HEK293 (cell line): ENCODE data around the gene ZNF345.
A peak's percentile ranks its signal among the peaks of the same experiment; 100 is the strongest.

Source experiments
- EGR2 ChIP-seq: fragments of 450-650 bp; formaldehyde crosslinking; IDR thresholded peaks from 2 replicates; pipeline ENCODE4 v1.5.1; 2016; ENCODE audit warnings: low read depth, missing biosample characterization, missing genetic modification characterization
- GFI1B ChIP-seq: fragments of 450-650 bp; formaldehyde crosslinking; IDR thresholded peaks from 2 replicates; pipeline ENCODE4 v1.5.1; 2016; ENCODE audit warnings: missing biosample characterization, missing genetic modification characterization
- GLI2 ChIP-seq: fragments of 450-650 bp; formaldehyde crosslinking; IDR thresholded peaks from 2 replicates; pipeline ENCODE4; 2017; ENCODE audit warnings: missing biosample characterization, missing genetic modification characterization, low read depth, borderline replicate concordance
- HIC1 ChIP-seq: fragments of 450-650 bp; formaldehyde crosslinking; IDR thresholded peaks from 2 replicates; pipeline ENCODE4 v1.5.1; 2016; ENCODE audit warnings: missing biosample characterization, missing genetic modification characterization
- KLF8 ChIP-seq: fragments of 450-650 bp; formaldehyde crosslinking; IDR thresholded peaks from 2 replicates; pipeline ENCODE4 v1.5.1; 2016; ENCODE audit warnings: missing biosample characterization, missing genetic modification characterization
- MYNN ChIP-seq: fragments of 450-650 bp; formaldehyde crosslinking; IDR thresholded peaks from 2 replicates; pipeline ENCODE4 v1.5.1; 2016; ENCODE audit warnings: missing biosample characterization, missing genetic modification characterization, borderline replicate concordance
- RBAK ChIP-seq: fragments of 450-650 bp; formaldehyde crosslinking; IDR thresholded peaks from 2 replicates; pipeline ENCODE4 v1.5.1; 2016; ENCODE audit warnings: missing biosample characterization, missing genetic modification characterization
- SALL2 ChIP-seq: fragments of 450-650 bp; formaldehyde crosslinking; IDR thresholded peaks from 2 replicates; pipeline ENCODE4 v1.5.0; 2017; ENCODE audit warnings: missing biosample characterization, mild to moderate bottlenecking, missing genetic modification characterization, borderline replicate concordance
- SCRT1 ChIP-seq: fragments of 450-650 bp; formaldehyde crosslinking; IDR thresholded peaks from 2 replicates; pipeline ENCODE4 v1.5.1; 2016; ENCODE audit warnings: missing biosample characterization, missing genetic modification characterization, borderline replicate concordance
- ZBTB17 ChIP-seq: fragments of 450-650 bp; formaldehyde crosslinking; IDR thresholded peaks from 2 replicates; pipeline ENCODE4 v1.5.1; 2016; ENCODE audit warnings: missing biosample characterization, missing genetic modification characterization
- ZBTB49 ChIP-seq: fragments of 450-650 bp; formaldehyde crosslinking; IDR thresholded peaks from 2 replicates; pipeline ENCODE4 v1.5.1; 2016; ENCODE audit warnings: missing biosample characterization, missing genetic modification characterization, low read depth
- ZFHX2 ChIP-seq: fragments of 450-650 bp; formaldehyde crosslinking; conservative IDR thresholded peaks from 2 replicates; pipeline ENCODE4 v1.5.1; 2016; ENCODE audit warnings: missing biosample characterization, missing genetic modification characterization
- ZNF10 ChIP-seq: fragments of 450-650 bp; formaldehyde crosslinking; IDR thresholded peaks from 2 replicates; pipeline ENCODE4 v1.5.1; 2017; ENCODE audit warnings: missing biosample characterization, missing genetic modification characterization
- ZNF112 ChIP-seq: fragments of 450-650 bp; formaldehyde crosslinking; IDR thresholded peaks from 2 replicates; pipeline ENCODE4 v1.5.0; 2017; ENCODE audit warnings: missing biosample characterization, missing genetic modification characterization
- ZNF140 ChIP-seq: fragments of 450-650 bp; formaldehyde crosslinking; IDR thresholded peaks from 2 replicates; pipeline ENCODE4 v1.5.1; 2016; ENCODE audit warnings: missing biosample characterization, missing genetic modification characterization
- ZNF19 ChIP-seq: fragments of 450-650 bp; formaldehyde crosslinking; IDR thresholded peaks from 2 replicates; pipeline ENCODE4; 2016; ENCODE audit warnings: missing biosample characterization, missing genetic modification characterization, low read depth
- ZNF202 ChIP-seq: fragments of 450-650 bp; formaldehyde crosslinking; IDR thresholded peaks from 2 replicates; pipeline ENCODE4 v1.5.1; 2016; ENCODE audit warnings: missing biosample characterization, missing genetic modification characterization, borderline replicate concordance
- ZNF223 ChIP-seq: fragments of 450-650 bp; formaldehyde crosslinking; IDR thresholded peaks from 2 replicates; pipeline ENCODE4 v1.5.1; 2016; ENCODE audit warnings: missing biosample characterization, missing genetic modification characterization
- ZNF37A ChIP-seq: fragments of 450-650 bp; IDR thresholded peaks from 2 replicates; pipeline ENCODE4 v1.5.1; 2018; ENCODE audit warnings: missing biosample characterization, missing genetic modification characterization
- ZNF391 ChIP-seq: fragments of 450-650 bp; formaldehyde crosslinking; IDR thresholded peaks from 2 replicates; pipeline ENCODE4 v1.5.1; 2016; ENCODE audit warnings: low read depth, missing biosample characterization, missing genetic modification characterization, borderline replicate concordance
- ZNF423 ChIP-seq: fragments of 450-650 bp; formaldehyde crosslinking; IDR thresholded peaks from 2 replicates; pipeline ENCODE4 v1.5.1; 2016; ENCODE audit warnings: missing biosample characterization, missing genetic modification characterization
- ZNF548 ChIP-seq: fragments of 450-650 bp; formaldehyde crosslinking; IDR thresholded peaks from 2 replicates; pipeline ENCODE4 v1.5.1; 2016; ENCODE audit warnings: missing biosample characterization, missing genetic modification characterization
- ZNF654 ChIP-seq: fragments of 450-650 bp; formaldehyde crosslinking; IDR thresholded peaks from 2 replicates; pipeline ENCODE4 v1.5.1; 2016; ENCODE audit warnings: low read depth, missing biosample characterization, missing genetic modification characterization
- ZNF658 ChIP-seq: fragments of 450-650 bp; formaldehyde crosslinking; IDR thresholded peaks from 2 replicates; pipeline ENCODE4; 2016; ENCODE audit warnings: missing biosample characterization, missing genetic modification characterization
- ZNF677 ChIP-seq: fragments of 450-650 bp; IDR thresholded peaks from 2 replicates; pipeline ENCODE4 v1.5.0; 2018; ENCODE audit warnings: missing biosample characterization, mild to moderate bottlenecking, missing genetic modification characterization, moderate library complexity
- ZNF785 ChIP-seq: fragments of 450-650 bp; formaldehyde crosslinking; IDR thresholded peaks from 2 replicates; pipeline ENCODE4 v1.5.1; 2016; ENCODE audit warnings: missing biosample characterization, missing genetic modification characterization
- ZNF830 ChIP-seq: fragments of 450-650 bp; IDR thresholded peaks from 2 replicates; pipeline ENCODE4 v1.5.0; 2018; ENCODE audit warnings: missing biosample characterization, missing genetic modification characterization, low read depth, mild to moderate bottlenecking, moderate library complexity
- ZNF837 ChIP-seq: fragments of 450-650 bp; formaldehyde crosslinking; IDR thresholded peaks from 2 replicates; pipeline ENCODE4 v1.5.1; 2016; ENCODE audit warnings: missing biosample characterization, missing genetic modification characterization
- TF ChIP-seq, protein P1 (sequence below): fragments of 450-650 bp; formaldehyde crosslinking; IDR thresholded peaks from 2 replicates; pipeline ENCODE4; 2016; ENCODE audit warnings: missing biosample characterization, missing genetic modification characterization
- TF ChIP-seq, protein P2 (sequence below): fragments of 450-650 bp; formaldehyde crosslinking; IDR thresholded peaks from 2 replicates; pipeline ENCODE4 v1.5.1; 2016; ENCODE audit warnings: missing biosample characterization, missing genetic modification characterization
- TF ChIP-seq, protein P3 (sequence below): fragments of 450-650 bp; formaldehyde crosslinking; IDR thresholded peaks from 2 replicates; pipeline ENCODE4 v1.5.1; 2016; ENCODE audit warnings: missing biosample characterization, missing genetic modification characterization

Gene ZNF345

DNA sequence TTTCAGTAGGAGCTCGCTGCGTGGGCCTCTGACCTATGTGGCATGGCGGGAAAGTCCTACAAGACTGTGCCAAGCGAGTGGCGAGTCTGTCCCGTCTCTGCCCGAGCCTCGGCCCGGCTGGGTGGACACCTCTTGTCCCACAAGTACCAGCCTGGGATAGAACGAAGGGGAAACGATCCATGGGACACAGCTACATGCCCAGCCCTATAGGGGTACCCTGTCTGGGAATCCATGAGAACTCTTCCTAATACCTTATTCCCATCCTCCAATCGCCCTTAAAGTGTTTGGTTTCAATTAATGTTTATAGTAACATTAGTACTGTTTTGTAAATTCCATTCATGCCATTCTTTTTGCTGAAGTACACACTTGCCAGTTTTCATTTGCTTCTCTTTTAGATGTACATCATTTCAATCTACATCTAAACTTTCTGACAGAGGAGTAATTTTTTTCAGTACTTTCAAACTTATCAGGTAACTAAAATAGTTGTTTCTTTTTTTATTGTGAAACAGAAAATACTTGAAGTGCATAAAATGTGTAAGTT, 11.8 kb upstream of the ZNF345 start (continued):
- TF ChIP-seq, protein P1, sequence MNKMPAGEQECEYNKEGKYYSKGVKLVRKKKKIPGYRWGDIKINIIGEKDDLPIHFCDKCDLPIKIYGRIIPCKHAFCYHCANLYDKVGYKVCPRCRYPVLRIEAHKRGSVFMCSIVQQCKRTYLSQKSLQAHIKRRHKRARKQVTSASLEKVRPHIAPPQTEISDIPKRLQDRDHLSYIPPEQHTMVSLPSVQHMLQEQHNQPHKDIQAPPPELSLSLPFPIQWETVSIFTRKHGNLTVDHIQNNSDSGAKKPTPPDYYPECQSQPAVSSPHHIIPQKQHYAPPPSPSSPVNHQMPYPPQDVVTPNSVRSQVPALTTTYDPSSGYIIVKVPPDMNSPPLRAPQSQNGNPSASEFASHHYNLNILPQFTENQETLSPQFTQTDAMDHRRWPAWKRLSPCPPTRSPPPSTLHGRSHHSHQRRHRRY (tag by site-specific recombination): no peak
- TF ChIP-seq ZNF830 (tag by site-specific recombination) (no peak), ZNF202 (tag by site-specific recombination) (no peak), ZNF785 (tag by site-specific recombination) (no peak), ZBTB49 (tag by site-specific recombination) (no peak), GFI1B (tag by site-specific recombination) (no peak), HIC1 (tag by site-specific recombination) (peak; percentile 84), ZNF112 (tag by site-specific recombination) (no peak), ZBTB17 (tag by site-specific recombination) (peak; percentile 54), GLI2 (tag by site-specific recombination) (no peak), ZNF391 (no peak), ZNF37A (tag by site-specific recombination) (no peak), ZNF223 (tag by site-specific recombination) (no peak), EGR2 (tag by site-specific recombination) (0 out of 2 replicates have a peak, but pooled peaks have one; percentile 68), ZNF654 (tag by site-specific recombination) (no peak), ZNF677 (peak; percentile 90), ZNF548 (tag by site-specific recombination) (no peak), ZNF837 (no peak), ZFHX2 (peak; percentile 85), ZNF10 (no peak), MYNN (tag by site-specific recombination) (no peak), ZNF423 (no peak), ZNF658 (tag by site-specific recombination) (no peak), ZNF19 (tag by site-specific recombination) (no peak), SALL2 (tag by site-specific recombination) (no peak), KLF8 (tag by site-specific recombination) (no peak), ZNF140 (no peak), RBAK (tag by site-specific recombination) (no peak), SCRT1 (no peak)
- TF ChIP-seq, protein P2, sequence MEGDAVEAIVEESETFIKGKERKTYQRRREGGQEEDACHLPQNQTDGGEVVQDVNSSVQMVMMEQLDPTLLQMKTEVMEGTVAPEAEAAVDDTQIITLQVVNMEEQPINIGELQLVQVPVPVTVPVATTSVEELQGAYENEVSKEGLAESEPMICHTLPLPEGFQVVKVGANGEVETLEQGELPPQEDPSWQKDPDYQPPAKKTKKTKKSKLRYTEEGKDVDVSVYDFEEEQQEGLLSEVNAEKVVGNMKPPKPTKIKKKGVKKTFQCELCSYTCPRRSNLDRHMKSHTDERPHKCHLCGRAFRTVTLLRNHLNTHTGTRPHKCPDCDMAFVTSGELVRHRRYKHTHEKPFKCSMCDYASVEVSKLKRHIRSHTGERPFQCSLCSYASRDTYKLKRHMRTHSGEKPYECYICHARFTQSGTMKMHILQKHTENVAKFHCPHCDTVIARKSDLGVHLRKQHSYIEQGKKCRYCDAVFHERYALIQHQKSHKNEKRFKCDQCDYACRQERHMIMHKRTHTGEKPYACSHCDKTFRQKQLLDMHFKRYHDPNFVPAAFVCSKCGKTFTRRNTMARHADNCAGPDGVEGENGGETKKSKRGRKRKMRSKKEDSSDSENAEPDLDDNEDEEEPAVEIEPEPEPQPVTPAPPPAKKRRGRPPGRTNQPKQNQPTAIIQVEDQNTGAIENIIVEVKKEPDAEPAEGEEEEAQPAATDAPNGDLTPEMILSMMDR: no peak
- TF ChIP-seq, protein P3, sequence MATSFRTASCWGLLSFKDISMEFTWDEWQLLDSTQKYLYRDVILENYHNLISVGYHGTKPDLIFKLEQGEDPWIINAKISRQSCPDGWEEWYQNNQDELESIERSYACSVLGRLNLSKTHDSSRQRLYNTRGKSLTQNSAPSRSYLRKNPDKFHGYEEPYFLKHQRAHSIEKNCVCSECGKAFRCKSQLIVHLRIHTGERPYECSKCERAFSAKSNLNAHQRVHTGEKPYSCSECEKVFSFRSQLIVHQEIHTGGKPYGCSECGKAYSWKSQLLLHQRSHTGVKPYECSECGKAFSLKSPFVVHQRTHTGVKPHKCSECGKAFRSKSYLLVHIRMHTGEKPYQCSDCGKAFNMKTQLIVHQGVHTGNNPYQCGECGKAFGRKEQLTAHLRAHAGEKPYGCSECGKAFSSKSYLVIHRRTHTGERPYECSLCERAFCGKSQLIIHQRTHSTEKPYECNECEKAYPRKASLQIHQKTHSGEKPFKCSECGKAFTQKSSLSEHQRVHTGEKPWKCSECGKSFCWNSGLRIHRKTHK (tag by site-specific recombination): no peak
